ENCODE results near the gene IL22RA2.
A peak's percentile ranks its signal among the peaks of the same experiment; 100 is the strongest.

IL22RA2 gene

GRCh38 chr6:137197684-137198645 is 24.5 kb upstream of the IL22RA2 start:
- DNase-seq (ENCODE audit: low read depth) = no peak

- DNase-seq (ENCODE audit: low read depth) = no peak
Observed at GRCh38 chr6:137193256-137194070, 20.0 kb upstream of the IL22RA2 start.

GRCh38 chr6:137192821-137193220 is 19.4 kb upstream of the IL22RA2 start:
- no peak for DNase-seq (ENCODE audit: low read depth)

GRCh38 chr6:137191670-137192069 is 18.2 kb upstream of the IL22RA2 start:
- no peak for DNase-seq (ENCODE audit: low read depth)

GRCh38 chr6:137191236-137191635 is 17.8 kb upstream of the IL22RA2 start:
- DNase-seq (ENCODE audit: low read depth) = no peak

- DNase-seq (ENCODE audit: low read depth) = no peak
Observed at GRCh38 chr6:137190583-137191094, 17.2 kb upstream of the IL22RA2 start.

GRCh38 chr6:137188855-137189254 is 15.4 kb upstream of the IL22RA2 start:
- peak; percentile 2 for DNase-seq (ENCODE audit: low read depth)

GRCh38 chr6:137185290-137185689 is 11.8 kb upstream of the IL22RA2 start:
- no peak for DNase-seq (ENCODE audit: low read depth)

GRCh38 chr6:137182654-137183073 is 9.2 kb upstream of the IL22RA2 start:
- DNase-seq (ENCODE audit: low read depth) = no peak

- no peak for DNase-seq (ENCODE audit: low read depth)
Observed at GRCh38 chr6:137181891-137182653, 8.6 kb upstream of the IL22RA2 start.

GRCh38 chr6:137177611-137178010 is 4.2 kb upstream of the IL22RA2 start:
- no peak for DNase-seq (ENCODE audit: low read depth)

- DNase-seq (ENCODE audit: low read depth) = no peak
Observed at GRCh38 chr6:137176729-137177128, 3.3 kb upstream of the IL22RA2 start.

- DNase-seq (ENCODE audit: low read depth) = no peak
Observed at GRCh38 chr6:137175868-137176245, 2.4 kb upstream of the IL22RA2 start.

GRCh38 chr6:137175157-137175867 is 1.9 kb upstream of the IL22RA2 start:
- DNase-seq (ENCODE audit: low read depth) = no peak

GRCh38 chr6:137172734-137173431 is 561 bp downstream of the IL22RA2 start:
- DNase-seq (ENCODE audit: low read depth) = no peak

- DNase-seq (ENCODE audit: low read depth) = no peak
Observed at GRCh38 chr6:137171824-137172733, 1.4 kb downstream of the IL22RA2 start.

GRCh38 chr6:137171053-137171374 is 2.4 kb downstream of the IL22RA2 start:
- DNase-seq (ENCODE audit: low read depth) = no peak

GRCh38 chr6:137170266-137171052 is 3.0 kb downstream of the IL22RA2 start:
- no peak for DNase-seq (ENCODE audit: low read depth)

All from HS-5 (cell line).